Astrocyte (in vitro differentiated cells and primary cell): Measurements from ENCODE around the gene ARL6. TPM values are rescaled to one million over a fixed set of nuclear protein-coding genes. Genes with fewer than 3 reads are reported as not detected.

ENCODE experiments used
- DNase-seq: peaks from one replicate; pipeline ENCODE4 v3.0.0-alpha.2; 2010; ENCODE audit warnings: low read depth
- FAIRE-seq: peaks from 2 replicates; lab custom pipeline; 2011; peaks lifted over from hg19 to GRCh38; lab: Jason Lieb, UNC
- H2AFZ ChIP-seq: 2 replicates; pipeline ENCODE4 v1.6.0; 2012; ENCODE audit warnings: low read depth, low read length, inconsistent platforms
- H3K27ac ChIP-seq: 2 replicates; pipeline ENCODE4 v1.5.1; 2011; ENCODE audit warnings: low read depth, low read length, inconsistent platforms
- H3K27me3 ChIP-seq: 2 replicates; pipeline ENCODE4 v1.6.0; 2011; ENCODE audit warnings: low read length, inconsistent platforms; ENCODE audit not compliant: insufficient read depth
- H3K36me3 ChIP-seq: 2 replicates; pipeline ENCODE4 v1.5.1; 2011; ENCODE audit warnings: low read length, inconsistent platforms; ENCODE audit not compliant: insufficient read depth
- H3K4me1 ChIP-seq: 2 replicates; pipeline ENCODE4 v1.5.1; 2011; ENCODE audit warnings: low read length, inconsistent platforms; ENCODE audit not compliant: insufficient read depth
- H3K4me2 ChIP-seq: 2 replicates; pipeline ENCODE4 v1.6.0; 2012; ENCODE audit warnings: low read length, inconsistent platforms
- H3K4me3 ChIP-seq: 2 replicates; pipeline ENCODE4 v1.5.1; 2011; ENCODE audit warnings: low read depth, mild to moderate bottlenecking, low read length, inconsistent platforms; ENCODE audit not compliant: insufficient read depth
- H3K79me2 ChIP-seq: 2 replicates; pipeline ENCODE4 v1.6.0; 2012; ENCODE audit warnings: mild to moderate bottlenecking, low read length, inconsistent platforms; ENCODE audit not compliant: insufficient read depth
- H3K9ac ChIP-seq: 2 replicates; pipeline ENCODE4 v1.6.0; 2012; ENCODE audit warnings: mild to moderate bottlenecking, low read length, inconsistent platforms
- H3K9me3 ChIP-seq: 2 replicates; pipeline ENCODE4 v1.5.1; 2012; ENCODE audit warnings: low read depth, mild to moderate bottlenecking, low read length, inconsistent platforms; ENCODE audit not compliant: insufficient read depth
- H4K20me1 ChIP-seq: 2 replicates; pipeline ENCODE4 v1.6.0; 2012; ENCODE audit warnings: low read length, inconsistent platforms; ENCODE audit not compliant: insufficient read depth
- H3K27ac Mint-ChIP-seq: one replicate; pipeline ENCODE4 v1.8.0; 2021; ENCODE audit warnings: mild to moderate bottlenecking, mixed read lengths; ENCODE audit not compliant: unreplicated experiment
- H3K27me3 Mint-ChIP-seq: one replicate; pipeline ENCODE4 v1.8.0; 2021; ENCODE audit warnings: low read depth, mixed read lengths; ENCODE audit not compliant: unreplicated experiment
- H3K36me3 Mint-ChIP-seq: one replicate; pipeline ENCODE4 v1.8.0; 2021; ENCODE audit warnings: low read depth, mixed read lengths; ENCODE audit not compliant: unreplicated experiment
- H3K4me1 Mint-ChIP-seq: one replicate; pipeline ENCODE4 v1.8.0; 2021; ENCODE audit warnings: low read depth, mixed read lengths; ENCODE audit not compliant: unreplicated experiment
- H3K4me3 Mint-ChIP-seq: one replicate; pipeline ENCODE4 v1.8.0; 2021; ENCODE audit warnings: mild to moderate bottlenecking, moderate library complexity, mixed read lengths; ENCODE audit not compliant: unreplicated experiment
- H3K9me3 Mint-ChIP-seq: one replicate; pipeline ENCODE4 v1.8.0; 2021; ENCODE audit warnings: mild to moderate bottlenecking, mixed read lengths; ENCODE audit not compliant: unreplicated experiment
- EZH2 ChIP-seq: IDR thresholded peaks from 2 replicates; pipeline ENCODE4 v1.6.1; 2012; ENCODE audit warnings: mild to moderate bottlenecking, low read length, inconsistent platforms; ENCODE audit not compliant: insufficient read depth
- total RNA-seq: library from RNA; stranded (reverse); gene quantifications from 2 replicates; pipeline ENCODE4 v1.2.1, GENCODE V29; 2021
- TF ChIP-seq, protein P1 (sequence below): IDR thresholded peaks from 2 replicates; pipeline ENCODE4 v1.5.1; 2011; ENCODE audit warnings: low read depth, mild to moderate bottlenecking, inconsistent platforms, low read length, moderate library complexity; ENCODE audit not compliant: insufficient read depth

The ARL6 gene
- total RNA-seq, 1 donor from 2014 or later, result 7.1 TPM

DNA sequence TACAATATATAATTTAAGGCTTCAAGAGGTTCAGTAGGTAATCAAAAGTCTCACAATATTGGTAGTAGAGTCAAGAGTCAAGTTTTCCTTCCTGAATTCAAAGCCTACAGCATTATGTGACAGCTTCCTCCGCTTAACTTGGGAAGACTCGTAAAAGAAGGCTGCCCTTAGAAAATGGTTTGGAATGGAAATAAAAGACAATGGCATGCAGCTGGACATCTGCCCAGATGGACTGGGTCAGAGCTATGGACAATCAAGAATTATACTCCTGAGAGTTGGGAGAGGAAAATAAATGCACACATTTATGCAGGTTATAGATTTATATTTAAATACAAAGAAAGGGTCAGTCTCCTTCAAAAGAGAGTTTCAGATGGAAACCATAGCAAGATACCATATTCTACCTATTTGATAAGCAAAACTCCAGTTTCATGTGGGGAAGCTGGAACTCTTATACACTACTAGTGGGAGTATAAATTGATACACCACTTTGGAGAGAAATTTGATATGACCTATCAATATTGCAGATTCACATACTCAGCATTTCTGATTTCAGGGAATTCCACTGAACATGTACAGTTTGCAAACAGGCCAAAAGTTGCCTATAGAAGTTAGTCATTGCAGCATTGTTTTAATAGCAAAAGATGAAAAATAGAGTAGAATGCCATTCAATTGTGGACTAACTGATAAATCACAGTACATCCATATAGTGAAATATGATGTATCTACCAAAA, 63.3 kb downstream of the ARL6 start:
- no peak overlapping the region for H2AFZ ChIP-seq
- FAIRE-seq (no peak), DNase-seq (no peak)
- H3K9ac ChIP-seq, result no peak overlapping the region
- no peak overlapping the region for H3K27ac ChIP-seq
- H3K9me3 Mint-ChIP-seq, result no peaks in the 10 kb centered on the region
- H3K36me3 ChIP-seq, result no peaks in the 10 kb centered on the region
- peaks cover 3% of the 10 kb centered on the region for H3K36me3 Mint-ChIP-seq
- H3K4me3 Mint-ChIP-seq, result no peak overlapping the region
- no peak overlapping the region for H3K4me3 ChIP-seq
- H3K79me2 ChIP-seq, result peaks cover 53% of the 10 kb centered on the region
- H3K4me1 Mint-ChIP-seq, result peaks cover 11% of the 10 kb centered on the region
- peaks cover 10% of the 10 kb centered on the region for H3K4me1 ChIP-seq
- no peak overlapping the region for H3K4me2 ChIP-seq
- H3K27ac Mint-ChIP-seq, result no peak overlapping the region
- H3K9me3 ChIP-seq, result no peaks in the 10 kb centered on the region
- peaks cover 48% of the 10 kb centered on the region for H4K20me1 ChIP-seq
- H3K27me3 ChIP-seq, result no peaks in the 10 kb centered on the region
- H3K27me3 Mint-ChIP-seq, result no peaks in the 10 kb centered on the region
- TF ChIP-seq, protein P1, sequence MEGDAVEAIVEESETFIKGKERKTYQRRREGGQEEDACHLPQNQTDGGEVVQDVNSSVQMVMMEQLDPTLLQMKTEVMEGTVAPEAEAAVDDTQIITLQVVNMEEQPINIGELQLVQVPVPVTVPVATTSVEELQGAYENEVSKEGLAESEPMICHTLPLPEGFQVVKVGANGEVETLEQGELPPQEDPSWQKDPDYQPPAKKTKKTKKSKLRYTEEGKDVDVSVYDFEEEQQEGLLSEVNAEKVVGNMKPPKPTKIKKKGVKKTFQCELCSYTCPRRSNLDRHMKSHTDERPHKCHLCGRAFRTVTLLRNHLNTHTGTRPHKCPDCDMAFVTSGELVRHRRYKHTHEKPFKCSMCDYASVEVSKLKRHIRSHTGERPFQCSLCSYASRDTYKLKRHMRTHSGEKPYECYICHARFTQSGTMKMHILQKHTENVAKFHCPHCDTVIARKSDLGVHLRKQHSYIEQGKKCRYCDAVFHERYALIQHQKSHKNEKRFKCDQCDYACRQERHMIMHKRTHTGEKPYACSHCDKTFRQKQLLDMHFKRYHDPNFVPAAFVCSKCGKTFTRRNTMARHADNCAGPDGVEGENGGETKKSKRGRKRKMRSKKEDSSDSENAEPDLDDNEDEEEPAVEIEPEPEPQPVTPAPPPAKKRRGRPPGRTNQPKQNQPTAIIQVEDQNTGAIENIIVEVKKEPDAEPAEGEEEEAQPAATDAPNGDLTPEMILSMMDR, result no peak
- no peak for TF ChIP-seq EZH2

DNA sequence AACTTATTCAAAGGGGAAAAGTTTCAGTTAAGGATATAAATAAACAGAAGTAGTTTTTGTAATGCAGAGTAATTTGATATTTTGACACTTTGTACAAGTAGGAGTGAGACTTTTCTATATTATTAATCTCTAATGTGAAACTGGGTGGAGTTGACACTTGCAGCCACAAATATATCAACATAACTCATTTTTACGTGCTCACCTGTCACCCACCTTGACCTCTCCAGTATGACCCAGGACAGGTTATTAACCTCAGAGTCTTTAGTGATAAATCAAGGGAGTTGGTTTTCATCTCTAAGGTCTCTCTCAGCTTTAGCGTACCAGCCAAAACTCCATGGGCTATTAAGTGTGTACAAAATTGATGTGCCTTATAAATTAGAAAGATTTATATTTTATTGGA, 64.6 kb downstream of the ARL6 start:
- H3K36me3 ChIP-seq, result no peaks in the 10 kb centered on the region
- Mint-ChIP-seq H3K4me3 (no peak overlapping the region), H3K27ac (no peak overlapping the region), H3K4me1 (no peaks in the 10 kb centered on the region), H3K27me3 (no peaks in the 10 kb centered on the region), H3K36me3 (peaks cover 3% of the 10 kb centered on the region), H3K9me3 (no peaks in the 10 kb centered on the region)
- H3K9me3 ChIP-seq, result no peaks in the 10 kb centered on the region
- H3K27ac ChIP-seq, result no peak overlapping the region
- no peak for DNase-seq
- H3K9ac ChIP-seq, result no peak overlapping the region
- no peaks in the 10 kb centered on the region for H3K4me1 ChIP-seq
- H4K20me1 ChIP-seq, result peaks cover 36% of the 10 kb centered on the region
- H3K4me2 ChIP-seq, result no peak overlapping the region
- FAIRE-seq, result no peak
- no peak overlapping the region for H3K4me3 ChIP-seq
- H3K79me2 ChIP-seq, result peaks cover 44% of the 10 kb centered on the region
- H2AFZ ChIP-seq, result no peak overlapping the region
- TF ChIP-seq, protein P1, result no peak
- no peak for TF ChIP-seq EZH2
- H3K27me3 ChIP-seq, result no peaks in the 10 kb centered on the region

DNA sequence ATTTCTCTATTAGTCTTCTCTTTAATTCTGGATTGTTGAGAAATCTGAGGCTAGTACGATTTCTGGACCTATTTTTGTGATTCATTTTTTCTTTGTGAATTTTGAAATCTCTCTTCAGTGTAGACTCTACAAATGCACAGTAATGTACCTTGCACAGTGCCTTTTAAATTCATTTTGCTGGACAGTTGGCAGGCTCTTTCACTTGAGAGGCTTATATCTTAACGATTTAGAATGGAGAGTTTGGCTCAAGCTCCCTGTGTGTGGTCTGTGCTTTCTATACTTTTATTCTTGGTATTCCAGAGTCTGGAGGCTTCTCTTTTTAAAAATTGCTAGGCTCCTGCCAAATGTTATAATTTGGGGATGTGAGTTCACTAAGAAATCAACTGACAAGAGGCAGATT, 66.1 kb downstream of the ARL6 start:
- no peaks in the 10 kb centered on the region for H3K9me3 ChIP-seq
- FAIRE-seq, result no peak
- H3K9me3 Mint-ChIP-seq, result no peaks in the 10 kb centered on the region

More for the DNA sequence above, 66.1 kb downstream of the ARL6 start:
- H3K4me3 Mint-ChIP-seq, result no peak overlapping the region
- Histone ChIP-seq H3K9ac (no peak overlapping the region), H4K20me1 (peaks cover 26% of the 10 kb centered on the region), H2AFZ (no peak overlapping the region), H3K27me3 (no peaks in the 10 kb centered on the region), H3K36me3 (no peaks in the 10 kb centered on the region), H3K4me3 (no peak overlapping the region), H3K27ac (no peak overlapping the region), H3K79me2 (peaks cover 29% of the 10 kb centered on the region), H3K4me2 (no peak overlapping the region), H3K4me1 (peaks cover 5% of the 10 kb centered on the region)
- peaks cover 5% of the 10 kb centered on the region for H3K4me1 Mint-ChIP-seq
- peaks cover 3% of the 10 kb centered on the region for H3K36me3 Mint-ChIP-seq
- no peak for TF ChIP-seq EZH2
- TF ChIP-seq, protein P1, result no peak
- H3K27ac Mint-ChIP-seq, result no peak overlapping the region
- DNase-seq, result no peak
- no peaks in the 10 kb centered on the region for H3K27me3 Mint-ChIP-seq
